Measurements from ENCODE around the gene MCTP1. TPM values are rescaled to one million over a fixed set of nuclear protein-coding genes. Genes with fewer than 3 reads are reported as not detected.
"Not testable (repeated sequence)": the region's sequence is repeated elsewhere in the genome, so short reads cannot be mapped to it uniquely, and the experiment has no call there.

The MCTP1 gene
- total RNA-seq, 1 donor from 2014 or later, result 9.1 TPM

GRCh38 chr5:95217881-95218280 is 67.0 kb downstream of the MCTP1 start:
- Mint-ChIP-seq H3K4me3 (no peak overlapping the region), H3K4me1 (peaks cover 31% of the 10 kb centered on the region), H3K9me3 (peaks cover 4% of the 10 kb centered on the region), H3K27me3 (ENCODE audit: low read depth) (no peaks in the 10 kb centered on the region), H3K27ac (no peak overlapping the region), H3K36me3 (peaks cover 2% of the 10 kb centered on the region)
- no peak for TF ChIP-seq CTCF (IDR thresholded peaks at IDR 0.05; ENCODE audit: unreplicated experiment)
- no peak for DNase-seq (ENCODE audit: low spot score in 2 of 2, unreplicated experiment in 2 of 2)

GRCh38 chr5:95217351-95217750 is 67.5 kb downstream of the MCTP1 start:
- TF ChIP-seq CTCF (IDR thresholded peaks at IDR 0.05; ENCODE audit: unreplicated experiment), result no peak
- peaks cover 7% of the 10 kb centered on the region for H3K9me3 Mint-ChIP-seq
- H3K36me3 Mint-ChIP-seq, result peaks cover 2% of the 10 kb centered on the region
- DNase-seq (ENCODE audit: low spot score in 2 of 2, unreplicated experiment in 2 of 2), result no peak
- no peak overlapping the region for H3K4me3 Mint-ChIP-seq
- H3K4me1 Mint-ChIP-seq, result peaks cover 31% of the 10 kb centered on the region
- H3K27ac Mint-ChIP-seq, result peak overlapping the region; percentile 21
- H3K27me3 Mint-ChIP-seq (ENCODE audit: low read depth), result no peaks in the 10 kb centered on the region

GRCh38 chr5:95216136-95216955 is 68.5 kb downstream of the MCTP1 start:
- Mint-ChIP-seq H3K36me3 (peaks cover 6% of the 10 kb centered on the region), H3K9me3 (peaks cover 15% of the 10 kb centered on the region), H3K27me3 (ENCODE audit: low read depth) (no peaks in the 10 kb centered on the region), H3K4me3 (no peak overlapping the region), H3K27ac (no peak overlapping the region), H3K4me1 (peaks cover 31% of the 10 kb centered on the region)
- no peak for DNase-seq (ENCODE audit: low spot score in 2 of 2, unreplicated experiment in 2 of 2)
- no peak for TF ChIP-seq CTCF (IDR thresholded peaks at IDR 0.05; ENCODE audit: unreplicated experiment)

GRCh38 chr5:95207811-95208210 is 77.1 kb downstream of the MCTP1 start:
- H3K36me3 Mint-ChIP-seq; DNase-seq (ENCODE audit: low spot score in 2 of 2, unreplicated experiment in 2 of 2); H3K4me3 Mint-ChIP-seq; H3K27ac Mint-ChIP-seq; H3K27me3 Mint-ChIP-seq (ENCODE audit: low read depth); H3K4me1 Mint-ChIP-seq: not testable (repeated sequence)
- H3K9me3 Mint-ChIP-seq, result peaks cover 34% of the 10 kb centered on the region

GRCh38 chr5:95194856-95195255 is 90.0 kb downstream of the MCTP1 start:
- TF ChIP-seq CTCF (IDR thresholded peaks at IDR 0.05; ENCODE audit: unreplicated experiment), result no peak
- Mint-ChIP-seq H3K27me3 (ENCODE audit: low read depth) (no peaks in the 10 kb centered on the region), H3K4me3 (no peak overlapping the region), H3K27ac (no peak overlapping the region), H3K4me1 (no peaks in the 10 kb centered on the region), H3K36me3 (no peaks in the 10 kb centered on the region), H3K9me3 (no peaks in the 10 kb centered on the region)
- DNase-seq (ENCODE audit: low spot score in 2 of 2, unreplicated experiment in 2 of 2), result no peak

- DNase-seq (ENCODE audit: low spot score in 2 of 2, unreplicated experiment in 2 of 2), result no peak
- H3K27ac Mint-ChIP-seq, result no peak overlapping the region
- no peaks in the 10 kb centered on the region for H3K27me3 Mint-ChIP-seq (ENCODE audit: low read depth)
- no peak overlapping the region for H3K4me3 Mint-ChIP-seq
- TF ChIP-seq CTCF (IDR thresholded peaks at IDR 0.05; ENCODE audit: unreplicated experiment), result no peak
- peaks cover 8% of the 10 kb centered on the region for H3K9me3 Mint-ChIP-seq
- H3K4me1 Mint-ChIP-seq, result no peaks in the 10 kb centered on the region
- H3K36me3 Mint-ChIP-seq, result no peaks in the 10 kb centered on the region
Measured at GRCh38 chr5:95191330-95191729, 93.6 kb downstream of the MCTP1 start.
